Keratinocyte (primary cell): ENCODE data around the gene WBP4. TPM values are rescaled to one million over a fixed set of nuclear protein-coding genes. Genes with fewer than 3 reads are reported as not detected.

Source experiments
- DNase-seq: peaks from one replicate; pipeline ENCODE4 v3.0.0-alpha.2; 2011; ENCODE audit warnings: low read depth, missing footprints, low spot score
- FAIRE-seq: peaks from 2 replicates; lab custom pipeline; 2011; peaks lifted over from hg19 to GRCh38; lab: Jason Lieb, UNC
- H2AFZ ChIP-seq: 2 replicates; pipeline ENCODE4 v1.6.0; 2012; ENCODE audit warnings: low read length, control low read depth, inconsistent platforms; ENCODE audit not compliant: control insufficient read depth
- H3K27ac ChIP-seq: 2 replicates; pipeline ENCODE4 v1.5.1; 2011; ENCODE audit warnings: low read length; ENCODE audit not compliant: control insufficient read depth, insufficient read depth
- H3K27me3 ChIP-seq: 3 replicates; pipeline ENCODE4 v1.6.0; 2011; ENCODE audit warnings: low read length; ENCODE audit not compliant: control insufficient read depth, insufficient read depth; ENCODE audit errors: extremely low read depth
- H3K36me3 ChIP-seq, 2 experiments: 2 replicates in 1 of 2; 3 replicates in 1 of 2; pipeline ENCODE4 v1.5.1; 2011; ENCODE audit warnings: low read length in 2 of 2, mild to moderate bottlenecking in 1 of 2; ENCODE audit not compliant: control insufficient read depth in 2 of 2, insufficient read depth in 2 of 2; ENCODE audit errors: extremely low read depth in 1 of 2
- H3K4me1 ChIP-seq: 3 replicates; pipeline ENCODE4 v1.5.1; 2011; ENCODE audit warnings: low read length; ENCODE audit not compliant: control insufficient read depth, insufficient read depth; ENCODE audit errors: extremely low read depth
- H3K4me2 ChIP-seq: 3 replicates; pipeline ENCODE4 v1.6.0; 2011; ENCODE audit warnings: low read depth, low read length; ENCODE audit not compliant: control insufficient read depth, insufficient read depth; ENCODE audit errors: extremely low read depth
- H3K4me3 ChIP-seq, 3 experiments: fragments of 200-600 bp in 1 of 3; sonication (generic) in 1 of 3; 2 replicates in 2 of 3; 3 replicates in 1 of 3; pipeline ENCODE4 v1.5.1; 2011 to 2016; ENCODE audit warnings: low read length in 3 of 3, mild to moderate bottlenecking in 3 of 3, control low read depth in 2 of 3, inconsistent platforms in 1 of 3, low read depth in 1 of 3, mixed read lengths in 1 of 3, mixed run types in 1 of 3, moderate library complexity in 1 of 3; ENCODE audit not compliant: control insufficient read depth in 2 of 3, insufficient read depth in 2 of 3; ENCODE audit errors: extremely low read depth in 1 of 3
- H3K79me2 ChIP-seq: 2 replicates; pipeline ENCODE4 v1.6.0; 2012; ENCODE audit warnings: low read length; ENCODE audit not compliant: control insufficient read depth, insufficient read depth
- H3K9ac ChIP-seq: 3 replicates; pipeline ENCODE4 v1.6.0; 2011; ENCODE audit warnings: low read length; ENCODE audit not compliant: control insufficient read depth, insufficient read depth; ENCODE audit errors: extremely low read depth
- H3K9me1 ChIP-seq: 3 replicates; pipeline ENCODE4 v1.6.0; 2011; ENCODE audit warnings: low read length; ENCODE audit not compliant: control insufficient read depth, insufficient read depth; ENCODE audit errors: extremely low read depth
- H3K9me3 ChIP-seq: 2 replicates; pipeline ENCODE4 v1.5.1; 2012; ENCODE audit warnings: low read depth, low read length; ENCODE audit not compliant: control insufficient read depth
- H4K20me1 ChIP-seq: 3 replicates; pipeline ENCODE4 v1.6.0; 2011; ENCODE audit warnings: low read length; ENCODE audit not compliant: control insufficient read depth, insufficient read depth; ENCODE audit errors: extremely low read depth
- CTCF ChIP-seq, 3 experiments: IDR thresholded peaks in 1 of 3; conservative IDR thresholded peaks in 1 of 3; optimal IDR thresholded peaks in 1 of 3; 2 replicates in 2 of 3; 3 replicates in 1 of 3; pipeline versions ENCODE3 to v1.5.1; 2011; ENCODE audit warnings: low read length in 3 of 3, mild to moderate bottlenecking in 3 of 3, moderate library complexity in 2 of 3, control low read depth in 1 of 3, inconsistent platforms in 1 of 3; ENCODE audit not compliant: insufficient read depth in 2 of 3; ENCODE audit errors: extremely low read depth in 1 of 3
- EZH2 ChIP-seq: IDR thresholded peaks from one replicate; pipeline ENCODE4 v1.6.1; 2012; ENCODE audit warnings: inconsistent platforms, mild to moderate bottlenecking, low read length, moderate library complexity
- dilution Hi-C: fragments of 300-500 bp; cut with MboI; formaldehyde crosslinking; loops from one replicate; pipeline ENCODE4 v1.7.0; 2020; ENCODE audit warnings: low sequenced_read_pairs; ENCODE audit not compliant: extremely low pct_ligation_motif_present
- polyA plus RNA-seq, 5 experiments: library from polyadenylated mRNA; depleted of rRNA in 3 of 5; stranded (reverse) in 3 of 5; stranded (forward) in 1 of 5; unstranded in 1 of 5; fragments of >200 nt; gene quantifications; 1 replicate in 1 of 5; 2 replicates in 3 of 5; 3 replicates in 1 of 5; pipeline versions ENCODE4 v1.2.1 to v1.2.3, GENCODE V29; 2011 to 2012; ENCODE audit warnings: missing spikeins in 2 of 5, low read depth in 1 of 5, low replicate concordance in 1 of 5

WBP4 gene
- polyA plus RNA-seq, 1 donor (not counting 4 experiments of a cell fraction or from before 2014, with no cell fraction given): 13.5 TPM

- peaks cover 80% of the 10 kb centered on the region for H3K79me2 ChIP-seq
- H3K9me1 ChIP-seq: no peaks in the 10 kb centered on the region
- H4K20me1 ChIP-seq: peaks cover 5% of the 10 kb centered on the region
- no peaks in the 10 kb centered on the region for H3K27me3 ChIP-seq
- H3K9ac ChIP-seq: peak overlapping the region; percentile 96
- H3K4me1 ChIP-seq: peaks cover 23% of the 10 kb centered on the region
- H2AFZ ChIP-seq: no peak overlapping the region
- dilution Hi-C loops: no loop called here
- peak overlapping the region; percentile 51 to 86 (median 69) for H3K4me3 ChIP-seq
- no peak for TF ChIP-seq EZH2
- no peak for TF ChIP-seq CTCF (optimal IDR thresholded peaks at IDR 0.05 in 1 of 3, IDR thresholded peaks at IDR 0.05 in 1 of 3, conservative IDR thresholded peaks at IDR 0.05 in 1 of 3; ENCODE audit: extremely low read depth in 1 of 3, insufficient read depth in 2 of 3, low read length in 3 of 3)
- no peak for FAIRE-seq
- peaks cover 0 to 10% of the 10 kb centered on the region in 2 experiments for H3K36me3 ChIP-seq
- no peaks in the 10 kb centered on the region for H3K9me3 ChIP-seq
- peak overlapping the region; percentile 100 for H3K27ac ChIP-seq
- H3K4me2 ChIP-seq: peak overlapping the region; percentile 95
- DNase-seq: no peak
Measured at GRCh38 chr13:41017159-41017558, 44.1 kb upstream of the WBP4 start.

GRCh38 chr13:41017817-41018601 is 43.3 kb upstream of the WBP4 start:
- peaks cover 4% of the 10 kb centered on the region for H4K20me1 ChIP-seq
- no peaks in the 10 kb centered on the region for H3K9me1 ChIP-seq
- peaks cover 78% of the 10 kb centered on the region for H3K79me2 ChIP-seq
- no peaks in the 10 kb centered on the region for H3K9me3 ChIP-seq
- peak overlapping the region; percentile 95 for H3K4me2 ChIP-seq
- H2AFZ ChIP-seq: no peak overlapping the region
- H3K4me1 ChIP-seq: peaks cover 23% of the 10 kb centered on the region
- FAIRE-seq: no peak
- DNase-seq: no peak
- H3K9ac ChIP-seq: peak overlapping the region; percentile 96
- TF ChIP-seq CTCF (optimal IDR thresholded peaks at IDR 0.05 in 1 of 3, IDR thresholded peaks at IDR 0.05 in 1 of 3, conservative IDR thresholded peaks at IDR 0.05 in 1 of 3; ENCODE audit: extremely low read depth in 1 of 3, insufficient read depth in 2 of 3, low read length in 3 of 3): no peak
- TF ChIP-seq EZH2: no peak
- H3K27me3 ChIP-seq: no peaks in the 10 kb centered on the region
- peaks cover 0 to 9% of the 10 kb centered on the region in 2 experiments for H3K36me3 ChIP-seq
- peak overlapping the region; percentile 51 to 86 (median 69) for H3K4me3 ChIP-seq
- peak overlapping the region; percentile 100 for H3K27ac ChIP-seq
- dilution Hi-C loops: no loop called here
